WTC11 (cell line): ENCODE data around the gene SPRR2B.

Experiments
- FOXP1 ChIP-seq: sonication (generic); formaldehyde crosslinking; IDR thresholded peaks from 2 replicates; pipeline ENCODE4 v1.8.0; 2022; ENCODE audit warnings: missing genetic modification reagents, mild to moderate bottlenecking, moderate library complexity, borderline replicate concordance
- GABPB1 ChIP-seq: sonication (generic); formaldehyde crosslinking; IDR thresholded peaks from 2 replicates; pipeline ENCODE4 v1.8.1; 2023; ENCODE audit warnings: mild to moderate bottlenecking, missing genetic modification reagents
- NFYB ChIP-seq: sonication (generic); formaldehyde crosslinking; conservative IDR thresholded peaks from 2 replicates; pipeline ENCODE4 v1.8.0; 2022; ENCODE audit warnings: low read depth, missing genetic modification reagents
- NR3C1 ChIP-seq: sonication (generic); formaldehyde crosslinking; conservative IDR thresholded peaks from 2 replicates; pipeline ENCODE4 v1.8.1; 2023; ENCODE audit warnings: low read depth, mild to moderate bottlenecking, missing genetic modification reagents
- ZNF317 ChIP-seq: sonication (generic); formaldehyde crosslinking; IDR thresholded peaks from 2 replicates; pipeline ENCODE4 v1.8.1; 2023; ENCODE audit warnings: low read depth, mild to moderate bottlenecking, moderate library complexity, missing genetic modification reagents, borderline replicate concordance
- TF ChIP-seq, protein P1 (sequence below): sonication (generic); formaldehyde crosslinking; conservative IDR thresholded peaks from 2 replicates; pipeline ENCODE4 v1.8.1; 2023; ENCODE audit warnings: mild to moderate bottlenecking, low read depth, missing genetic modification reagents, moderate library complexity
- TF ChIP-seq, protein P2 (sequence below): fragments of 200-600 bp; IDR thresholded peaks from 2 replicates; pipeline ENCODE4 v1.8.0; 2022; ENCODE audit warnings: antibody characterized with exemption
- TF ChIP-seq, protein P3 (sequence below): sonication (generic); formaldehyde crosslinking; IDR thresholded peaks from 2 replicates; pipeline ENCODE4 v1.8.1; 2023; ENCODE audit warnings: mild to moderate bottlenecking, missing genetic modification reagents, moderate library complexity
- TF ChIP-seq, protein P4 (sequence below): sonication (generic); formaldehyde crosslinking; IDR thresholded peaks from 2 replicates; pipeline ENCODE4 v1.8.0; 2023; ENCODE audit warnings: missing genetic modification reagents, mild to moderate bottlenecking, borderline replicate concordance
- TF ChIP-seq, protein P5 (sequence below): sonication (generic); formaldehyde crosslinking; IDR thresholded peaks from 2 replicates; pipeline ENCODE4 v1.8.1; 2022; ENCODE audit warnings: missing genetic modification reagents, borderline replicate concordance
- TF ChIP-seq, protein P6 (sequence below): sonication (generic); formaldehyde crosslinking; IDR thresholded peaks from 2 replicates; pipeline ENCODE4 v1.8.0; 2022; ENCODE audit warnings: mild to moderate bottlenecking, missing genetic modification reagents
- TF ChIP-seq, protein P7 (sequence below): sonication (generic); formaldehyde crosslinking; IDR thresholded peaks from 2 replicates; pipeline ENCODE4 v1.8.1; 2023; ENCODE audit warnings: mild to moderate bottlenecking, missing genetic modification reagents, borderline replicate concordance
- TF ChIP-seq, protein P8 (sequence below): sonication (generic); formaldehyde crosslinking; IDR thresholded peaks from 2 replicates; pipeline ENCODE4 v1.8.1; 2022; ENCODE audit warnings: low read depth, missing genetic modification reagents, borderline replicate concordance
- TF ChIP-seq, protein P9 (sequence below): fragments of 250-450 bp; sonication (Bioruptor Pico); IDR thresholded peaks from 2 replicates; pipeline ENCODE4 v1.9.0; 2021; ENCODE audit warnings: mild to moderate bottlenecking

DNA sequence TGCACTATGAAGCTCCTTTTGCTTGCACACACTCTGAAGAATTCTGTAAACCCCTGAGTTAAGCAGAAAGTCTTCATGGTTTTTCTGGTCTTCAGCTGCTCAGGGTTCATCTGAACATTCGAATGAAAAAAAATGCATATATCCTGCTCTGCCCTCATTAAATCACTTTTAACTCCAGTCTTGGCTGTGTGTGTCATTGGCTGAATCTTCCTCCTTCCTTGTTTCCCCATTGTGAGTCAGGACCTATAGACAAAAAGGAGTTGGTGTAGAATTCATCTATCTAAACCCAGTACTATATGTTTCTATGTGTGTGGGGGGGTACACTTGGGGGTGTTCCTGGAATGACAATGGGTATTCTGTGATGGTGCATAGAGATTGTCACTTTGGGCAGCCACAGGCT is 47.0 kb downstream of the SPRR2B start:
- TF ChIP-seq, protein P1, sequence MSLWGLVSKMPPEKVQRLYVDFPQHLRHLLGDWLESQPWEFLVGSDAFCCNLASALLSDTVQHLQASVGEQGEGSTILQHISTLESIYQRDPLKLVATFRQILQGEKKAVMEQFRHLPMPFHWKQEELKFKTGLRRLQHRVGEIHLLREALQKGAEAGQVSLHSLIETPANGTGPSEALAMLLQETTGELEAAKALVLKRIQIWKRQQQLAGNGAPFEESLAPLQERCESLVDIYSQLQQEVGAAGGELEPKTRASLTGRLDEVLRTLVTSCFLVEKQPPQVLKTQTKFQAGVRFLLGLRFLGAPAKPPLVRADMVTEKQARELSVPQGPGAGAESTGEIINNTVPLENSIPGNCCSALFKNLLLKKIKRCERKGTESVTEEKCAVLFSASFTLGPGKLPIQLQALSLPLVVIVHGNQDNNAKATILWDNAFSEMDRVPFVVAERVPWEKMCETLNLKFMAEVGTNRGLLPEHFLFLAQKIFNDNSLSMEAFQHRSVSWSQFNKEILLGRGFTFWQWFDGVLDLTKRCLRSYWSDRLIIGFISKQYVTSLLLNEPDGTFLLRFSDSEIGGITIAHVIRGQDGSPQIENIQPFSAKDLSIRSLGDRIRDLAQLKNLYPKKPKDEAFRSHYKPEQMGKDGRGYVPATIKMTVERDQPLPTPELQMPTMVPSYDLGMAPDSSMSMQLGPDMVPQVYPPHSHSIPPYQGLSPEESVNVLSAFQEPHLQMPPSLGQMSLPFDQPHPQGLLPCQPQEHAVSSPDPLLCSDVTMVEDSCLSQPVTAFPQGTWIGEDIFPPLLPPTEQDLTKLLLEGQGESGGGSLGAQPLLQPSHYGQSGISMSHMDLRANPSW (CRISPR knock-in tag), result no peak
- TF ChIP-seq, protein P2, sequence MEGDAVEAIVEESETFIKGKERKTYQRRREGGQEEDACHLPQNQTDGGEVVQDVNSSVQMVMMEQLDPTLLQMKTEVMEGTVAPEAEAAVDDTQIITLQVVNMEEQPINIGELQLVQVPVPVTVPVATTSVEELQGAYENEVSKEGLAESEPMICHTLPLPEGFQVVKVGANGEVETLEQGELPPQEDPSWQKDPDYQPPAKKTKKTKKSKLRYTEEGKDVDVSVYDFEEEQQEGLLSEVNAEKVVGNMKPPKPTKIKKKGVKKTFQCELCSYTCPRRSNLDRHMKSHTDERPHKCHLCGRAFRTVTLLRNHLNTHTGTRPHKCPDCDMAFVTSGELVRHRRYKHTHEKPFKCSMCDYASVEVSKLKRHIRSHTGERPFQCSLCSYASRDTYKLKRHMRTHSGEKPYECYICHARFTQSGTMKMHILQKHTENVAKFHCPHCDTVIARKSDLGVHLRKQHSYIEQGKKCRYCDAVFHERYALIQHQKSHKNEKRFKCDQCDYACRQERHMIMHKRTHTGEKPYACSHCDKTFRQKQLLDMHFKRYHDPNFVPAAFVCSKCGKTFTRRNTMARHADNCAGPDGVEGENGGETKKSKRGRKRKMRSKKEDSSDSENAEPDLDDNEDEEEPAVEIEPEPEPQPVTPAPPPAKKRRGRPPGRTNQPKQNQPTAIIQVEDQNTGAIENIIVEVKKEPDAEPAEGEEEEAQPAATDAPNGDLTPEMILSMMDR, result no peak
- TF ChIP-seq NR3C1 (no peak), FOXP1 (CRISPR knock-in tag) (no peak), ZNF317 (no peak), NFYB (CRISPR knock-in tag) (no peak), GABPB1 (CRISPR knock-in tag) (no peak)
- TF ChIP-seq, protein P3, sequence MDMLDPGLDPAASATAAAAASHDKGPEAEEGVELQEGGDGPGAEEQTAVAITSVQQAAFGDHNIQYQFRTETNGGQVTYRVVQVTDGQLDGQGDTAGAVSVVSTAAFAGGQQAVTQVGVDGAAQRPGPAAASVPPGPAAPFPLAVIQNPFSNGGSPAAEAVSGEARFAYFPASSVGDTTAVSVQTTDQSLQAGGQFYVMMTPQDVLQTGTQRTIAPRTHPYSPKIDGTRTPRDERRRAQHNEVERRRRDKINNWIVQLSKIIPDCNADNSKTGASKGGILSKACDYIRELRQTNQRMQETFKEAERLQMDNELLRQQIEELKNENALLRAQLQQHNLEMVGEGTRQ, result no peak
- TF ChIP-seq, protein P4, sequence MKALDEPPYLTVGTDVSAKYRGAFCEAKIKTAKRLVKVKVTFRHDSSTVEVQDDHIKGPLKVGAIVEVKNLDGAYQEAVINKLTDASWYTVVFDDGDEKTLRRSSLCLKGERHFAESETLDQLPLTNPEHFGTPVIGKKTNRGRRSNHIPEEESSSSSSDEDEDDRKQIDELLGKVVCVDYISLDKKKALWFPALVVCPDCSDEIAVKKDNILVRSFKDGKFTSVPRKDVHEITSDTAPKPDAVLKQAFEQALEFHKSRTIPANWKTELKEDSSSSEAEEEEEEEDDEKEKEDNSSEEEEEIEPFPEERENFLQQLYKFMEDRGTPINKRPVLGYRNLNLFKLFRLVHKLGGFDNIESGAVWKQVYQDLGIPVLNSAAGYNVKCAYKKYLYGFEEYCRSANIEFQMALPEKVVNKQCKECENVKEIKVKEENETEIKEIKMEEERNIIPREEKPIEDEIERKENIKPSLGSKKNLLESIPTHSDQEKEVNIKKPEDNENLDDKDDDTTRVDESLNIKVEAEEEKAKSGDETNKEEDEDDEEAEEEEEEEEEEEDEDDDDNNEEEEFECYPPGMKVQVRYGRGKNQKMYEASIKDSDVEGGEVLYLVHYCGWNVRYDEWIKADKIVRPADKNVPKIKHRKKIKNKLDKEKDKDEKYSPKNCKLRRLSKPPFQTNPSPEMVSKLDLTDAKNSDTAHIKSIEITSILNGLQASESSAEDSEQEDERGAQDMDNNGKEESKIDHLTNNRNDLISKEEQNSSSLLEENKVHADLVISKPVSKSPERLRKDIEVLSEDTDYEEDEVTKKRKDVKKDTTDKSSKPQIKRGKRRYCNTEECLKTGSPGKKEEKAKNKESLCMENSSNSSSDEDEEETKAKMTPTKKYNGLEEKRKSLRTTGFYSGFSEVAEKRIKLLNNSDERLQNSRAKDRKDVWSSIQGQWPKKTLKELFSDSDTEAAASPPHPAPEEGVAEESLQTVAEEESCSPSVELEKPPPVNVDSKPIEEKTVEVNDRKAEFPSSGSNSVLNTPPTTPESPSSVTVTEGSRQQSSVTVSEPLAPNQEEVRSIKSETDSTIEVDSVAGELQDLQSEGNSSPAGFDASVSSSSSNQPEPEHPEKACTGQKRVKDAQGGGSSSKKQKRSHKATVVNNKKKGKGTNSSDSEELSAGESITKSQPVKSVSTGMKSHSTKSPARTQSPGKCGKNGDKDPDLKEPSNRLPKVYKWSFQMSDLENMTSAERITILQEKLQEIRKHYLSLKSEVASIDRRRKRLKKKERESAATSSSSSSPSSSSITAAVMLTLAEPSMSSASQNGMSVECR (CRISPR knock-in tag), result no peak
- TF ChIP-seq, protein P5, sequence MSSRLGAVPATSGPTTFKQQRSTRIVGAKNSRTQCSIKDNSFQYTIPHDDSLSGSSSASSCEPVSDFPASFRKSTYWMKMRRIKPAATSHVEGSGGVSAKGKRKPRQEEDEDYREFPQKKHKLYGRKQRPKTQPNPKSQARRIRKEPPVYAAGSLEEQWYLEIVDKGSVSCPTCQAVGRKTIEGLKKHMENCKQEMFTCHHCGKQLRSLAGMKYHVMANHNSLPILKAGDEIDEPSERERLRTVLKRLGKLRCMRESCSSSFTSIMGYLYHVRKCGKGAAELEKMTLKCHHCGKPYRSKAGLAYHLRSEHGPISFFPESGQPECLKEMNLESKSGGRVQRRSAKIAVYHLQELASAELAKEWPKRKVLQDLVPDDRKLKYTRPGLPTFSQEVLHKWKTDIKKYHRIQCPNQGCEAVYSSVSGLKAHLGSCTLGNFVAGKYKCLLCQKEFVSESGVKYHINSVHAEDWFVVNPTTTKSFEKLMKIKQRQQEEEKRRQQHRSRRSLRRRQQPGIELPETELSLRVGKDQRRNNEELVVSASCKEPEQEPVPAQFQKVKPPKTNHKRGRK (CRISPR knock-in tag), result no peak
- TF ChIP-seq, protein P6, sequence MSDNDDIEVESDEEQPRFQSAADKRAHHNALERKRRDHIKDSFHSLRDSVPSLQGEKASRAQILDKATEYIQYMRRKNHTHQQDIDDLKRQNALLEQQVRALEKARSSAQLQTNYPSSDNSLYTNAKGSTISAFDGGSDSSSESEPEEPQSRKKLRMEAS (CRISPR knock-in tag), result no peak
- TF ChIP-seq, protein P7, sequence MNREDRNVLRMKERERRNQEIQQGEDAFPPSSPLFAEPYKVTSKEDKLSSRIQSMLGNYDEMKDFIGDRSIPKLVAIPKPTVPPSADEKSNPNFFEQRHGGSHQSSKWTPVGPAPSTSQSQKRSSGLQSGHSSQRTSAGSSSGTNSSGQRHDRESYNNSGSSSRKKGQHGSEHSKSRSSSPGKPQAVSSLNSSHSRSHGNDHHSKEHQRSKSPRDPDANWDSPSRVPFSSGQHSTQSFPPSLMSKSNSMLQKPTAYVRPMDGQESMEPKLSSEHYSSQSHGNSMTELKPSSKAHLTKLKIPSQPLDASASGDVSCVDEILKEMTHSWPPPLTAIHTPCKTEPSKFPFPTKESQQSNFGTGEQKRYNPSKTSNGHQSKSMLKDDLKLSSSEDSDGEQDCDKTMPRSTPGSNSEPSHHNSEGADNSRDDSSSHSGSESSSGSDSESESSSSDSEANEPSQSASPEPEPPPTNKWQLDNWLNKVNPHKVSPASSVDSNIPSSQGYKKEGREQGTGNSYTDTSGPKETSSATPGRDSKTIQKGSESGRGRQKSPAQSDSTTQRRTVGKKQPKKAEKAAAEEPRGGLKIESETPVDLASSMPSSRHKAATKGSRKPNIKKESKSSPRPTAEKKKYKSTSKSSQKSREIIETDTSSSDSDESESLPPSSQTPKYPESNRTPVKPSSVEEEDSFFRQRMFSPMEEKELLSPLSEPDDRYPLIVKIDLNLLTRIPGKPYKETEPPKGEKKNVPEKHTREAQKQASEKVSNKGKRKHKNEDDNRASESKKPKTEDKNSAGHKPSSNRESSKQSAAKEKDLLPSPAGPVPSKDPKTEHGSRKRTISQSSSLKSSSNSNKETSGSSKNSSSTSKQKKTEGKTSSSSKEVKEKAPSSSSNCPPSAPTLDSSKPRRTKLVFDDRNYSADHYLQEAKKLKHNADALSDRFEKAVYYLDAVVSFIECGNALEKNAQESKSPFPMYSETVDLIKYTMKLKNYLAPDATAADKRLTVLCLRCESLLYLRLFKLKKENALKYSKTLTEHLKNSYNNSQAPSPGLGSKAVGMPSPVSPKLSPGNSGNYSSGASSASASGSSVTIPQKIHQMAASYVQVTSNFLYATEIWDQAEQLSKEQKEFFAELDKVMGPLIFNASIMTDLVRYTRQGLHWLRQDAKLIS (CRISPR knock-in tag), result no peak
- TF ChIP-seq, protein P8, sequence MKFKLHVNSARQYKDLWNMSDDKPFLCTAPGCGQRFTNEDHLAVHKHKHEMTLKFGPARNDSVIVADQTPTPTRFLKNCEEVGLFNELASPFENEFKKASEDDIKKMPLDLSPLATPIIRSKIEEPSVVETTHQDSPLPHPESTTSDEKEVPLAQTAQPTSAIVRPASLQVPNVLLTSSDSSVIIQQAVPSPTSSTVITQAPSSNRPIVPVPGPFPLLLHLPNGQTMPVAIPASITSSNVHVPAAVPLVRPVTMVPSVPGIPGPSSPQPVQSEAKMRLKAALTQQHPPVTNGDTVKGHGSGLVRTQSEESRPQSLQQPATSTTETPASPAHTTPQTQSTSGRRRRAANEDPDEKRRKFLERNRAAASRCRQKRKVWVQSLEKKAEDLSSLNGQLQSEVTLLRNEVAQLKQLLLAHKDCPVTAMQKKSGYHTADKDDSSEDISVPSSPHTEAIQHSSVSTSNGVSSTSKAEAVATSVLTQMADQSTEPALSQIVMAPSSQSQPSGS (CRISPR knock-in tag), result no peak
- TF ChIP-seq, protein P9, sequence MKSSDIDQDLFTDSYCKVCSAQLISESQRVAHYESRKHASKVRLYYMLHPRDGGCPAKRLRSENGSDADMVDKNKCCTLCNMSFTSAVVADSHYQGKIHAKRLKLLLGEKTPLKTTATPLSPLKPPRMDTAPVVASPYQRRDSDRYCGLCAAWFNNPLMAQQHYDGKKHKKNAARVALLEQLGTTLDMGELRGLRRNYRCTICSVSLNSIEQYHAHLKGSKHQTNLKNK (CRISPR knock-in tag), result no peak
